Hepatic stellate cell (primary cell): ENCODE measurements around the gene TMEM131.
"Not testable (repeated sequence)": the region's sequence is repeated elsewhere in the genome, so short reads cannot be mapped to it uniquely, and the experiment has no call there.

Experiments
- DNase-seq: peaks from one replicate; pipeline ENCODE4 v3.0.0; 2011; ENCODE audit warnings: low spot score

Gene TMEM131

DNA sequence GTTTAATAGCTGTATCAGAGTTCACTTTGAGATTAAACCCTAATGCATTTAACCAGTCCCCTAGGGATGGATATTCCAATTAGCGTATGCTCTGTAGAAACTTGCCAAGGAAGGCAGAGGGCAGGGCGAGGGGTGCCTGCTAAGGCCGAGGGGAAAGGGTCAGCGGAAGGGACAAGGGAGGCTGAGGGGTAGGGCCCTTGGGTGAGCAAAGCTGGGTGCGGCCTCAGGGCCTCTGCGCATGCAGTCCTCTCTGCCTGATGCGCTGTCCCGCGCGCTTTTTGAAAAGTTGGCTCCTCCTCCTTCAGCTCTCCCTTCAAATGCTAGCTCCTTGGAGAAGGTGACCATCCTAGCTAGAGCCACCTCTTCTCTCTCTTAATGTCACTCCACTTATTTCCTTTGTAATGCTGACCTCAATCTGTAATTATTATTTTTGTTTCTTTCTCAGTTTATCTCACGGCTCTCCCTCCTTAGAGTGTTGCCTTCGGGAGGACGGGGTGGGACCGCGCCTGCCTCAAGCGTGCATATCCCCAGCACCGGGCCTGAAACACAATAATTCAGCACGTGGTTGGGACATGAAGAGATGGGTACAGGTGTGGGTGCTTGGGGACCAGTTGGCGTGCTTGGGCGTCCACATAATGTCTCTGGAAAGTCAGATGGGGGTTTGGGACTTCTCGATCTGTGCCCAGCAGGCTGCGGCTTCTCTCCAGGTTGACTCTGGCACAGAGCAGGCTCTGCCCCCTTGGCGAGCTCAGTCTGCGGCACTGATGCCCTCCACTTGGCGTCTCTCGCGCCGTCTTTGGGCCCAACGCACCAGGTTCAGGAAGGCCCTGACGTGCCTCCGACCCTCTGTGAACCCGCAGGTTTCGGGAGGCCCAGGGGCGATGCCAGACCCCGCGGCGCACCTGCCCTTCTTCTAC is 272.3 kb downstream of the TMEM131 start:
- no peak for DNase-seq

DNA sequence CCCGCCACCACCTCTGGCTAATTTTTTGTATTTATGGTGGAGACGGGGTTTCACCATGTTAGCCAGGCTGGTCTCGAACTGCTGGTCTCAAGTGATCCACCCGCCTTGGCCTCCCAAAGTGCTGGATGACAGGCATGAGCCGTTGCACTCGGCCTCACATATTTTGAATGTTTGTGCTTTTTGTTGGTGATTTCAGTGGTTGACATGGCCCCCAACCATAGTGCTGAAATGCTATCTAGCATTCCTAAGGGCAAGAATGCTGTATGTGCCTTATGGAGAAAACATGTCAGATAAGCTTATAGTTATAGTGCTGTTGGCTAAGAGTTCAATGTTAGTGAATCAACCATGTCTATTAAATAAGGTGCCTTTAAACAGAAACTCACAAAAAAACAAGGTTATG is 273.5 kb downstream of the TMEM131 start:
- DNase-seq = no peak

DNA sequence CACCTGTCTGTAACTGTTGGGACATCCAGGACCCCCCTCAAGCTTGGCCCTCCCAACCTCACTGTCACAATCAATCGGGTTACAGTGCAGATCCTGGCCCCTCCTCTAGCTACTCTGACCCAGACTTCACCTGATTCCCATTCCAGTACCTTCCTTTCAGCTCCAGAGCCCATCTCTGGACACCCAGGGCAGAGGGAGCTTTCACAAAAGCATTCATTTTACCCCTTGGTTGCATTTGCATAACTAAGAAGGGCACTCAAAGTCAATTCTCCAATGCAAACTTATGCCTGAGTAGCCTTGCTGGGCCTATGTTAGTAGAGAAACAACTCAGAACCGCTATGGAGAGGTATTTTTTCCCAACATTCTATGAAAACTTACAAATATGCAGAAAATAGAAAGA is 275.0 kb downstream of the TMEM131 start:
- DNase-seq = no peak

GRCh38 chr2:97719362-97720155 is 276.2 kb downstream of the TMEM131 start:
- no peak for DNase-seq

DNA sequence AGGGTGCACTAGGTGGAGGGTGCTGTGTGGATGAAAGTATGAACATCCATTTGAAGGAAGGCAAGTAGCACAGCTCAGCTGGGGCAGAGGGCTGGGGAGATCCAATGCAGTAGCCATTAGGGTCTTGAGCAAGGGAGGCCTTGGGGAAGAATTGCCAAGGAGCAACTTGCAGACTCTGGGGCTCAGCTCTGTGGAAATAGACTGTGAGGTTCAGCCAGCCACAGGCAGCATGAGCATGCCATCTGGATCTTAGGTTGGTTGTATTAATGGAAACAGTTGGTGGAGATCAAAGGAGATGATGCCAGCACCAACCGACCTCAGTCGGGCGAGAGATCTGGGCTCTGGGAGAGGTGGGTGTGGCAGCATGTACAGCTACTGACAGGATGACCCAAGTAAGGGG is 276.8 kb downstream of the TMEM131 start:
- no peak for DNase-seq

- DNase-seq = no peak
Measured at GRCh38 chr2:97718051-97718882, 277.5 kb downstream of the TMEM131 start.

DNA sequence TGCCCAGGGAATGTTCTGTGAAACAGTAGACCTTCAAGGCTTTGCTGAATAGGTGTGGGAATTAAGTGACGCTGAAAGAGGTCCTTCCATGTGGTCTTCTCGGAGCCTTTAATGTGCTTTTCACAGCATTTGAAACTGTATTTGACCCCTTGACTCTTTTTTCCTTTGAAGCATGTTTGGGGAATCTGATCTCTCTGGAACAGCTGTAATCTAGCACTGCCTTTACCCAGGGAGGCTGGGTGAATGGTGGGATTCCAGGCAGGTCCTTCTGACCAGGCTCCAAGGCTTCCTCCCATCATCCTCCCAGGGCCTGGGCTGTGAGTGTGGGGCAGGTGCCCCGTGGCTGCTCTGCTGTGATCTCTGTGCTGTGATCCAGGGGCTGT is 278.1 kb downstream of the TMEM131 start:
- no peak for DNase-seq

DNA sequence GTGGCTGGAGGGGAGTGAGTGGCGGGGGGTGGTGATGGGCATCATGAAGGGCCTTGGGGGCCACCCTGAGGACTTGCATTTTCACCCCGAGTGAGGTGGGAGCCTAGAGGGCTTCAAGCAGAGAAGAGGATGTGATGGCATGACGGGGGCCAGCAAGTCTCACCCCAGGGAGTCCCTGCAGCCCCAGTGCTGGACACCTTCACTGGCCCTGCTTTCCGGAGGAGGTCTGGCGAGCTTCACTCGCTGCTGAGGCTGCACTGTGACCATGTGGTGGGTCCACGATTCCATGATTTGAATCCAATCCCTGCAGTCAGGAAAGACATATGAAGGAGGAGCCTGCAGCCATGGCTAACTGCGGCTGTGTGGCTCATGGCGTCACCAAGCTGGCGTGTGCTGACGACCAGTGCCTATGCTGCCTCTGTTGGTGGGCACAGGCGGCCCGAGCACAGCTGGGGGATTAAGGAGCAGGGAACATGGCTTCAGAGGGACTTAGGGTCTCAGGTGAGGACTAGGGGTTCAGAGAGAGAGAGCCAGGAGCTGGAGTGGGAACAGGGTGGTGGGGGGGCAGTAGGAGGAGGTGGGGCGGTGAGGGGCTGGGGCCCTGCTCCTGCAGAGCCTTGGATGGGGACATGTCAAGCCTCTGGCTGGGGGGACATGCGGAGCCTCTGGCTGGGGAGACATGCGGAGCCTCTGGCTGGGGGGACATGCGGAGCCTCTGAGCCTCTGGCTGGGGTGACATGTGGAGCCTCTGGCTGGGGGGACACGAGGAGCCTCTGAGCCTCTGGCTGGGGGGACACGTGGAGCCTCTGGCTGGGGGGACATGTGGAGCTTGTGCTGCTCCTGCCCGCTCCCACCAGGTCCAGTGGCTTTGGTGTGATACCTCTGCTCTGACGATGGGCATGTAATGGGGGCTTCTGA is 278.8 kb downstream of the TMEM131 start:
- DNase-seq = no peak

DNA sequence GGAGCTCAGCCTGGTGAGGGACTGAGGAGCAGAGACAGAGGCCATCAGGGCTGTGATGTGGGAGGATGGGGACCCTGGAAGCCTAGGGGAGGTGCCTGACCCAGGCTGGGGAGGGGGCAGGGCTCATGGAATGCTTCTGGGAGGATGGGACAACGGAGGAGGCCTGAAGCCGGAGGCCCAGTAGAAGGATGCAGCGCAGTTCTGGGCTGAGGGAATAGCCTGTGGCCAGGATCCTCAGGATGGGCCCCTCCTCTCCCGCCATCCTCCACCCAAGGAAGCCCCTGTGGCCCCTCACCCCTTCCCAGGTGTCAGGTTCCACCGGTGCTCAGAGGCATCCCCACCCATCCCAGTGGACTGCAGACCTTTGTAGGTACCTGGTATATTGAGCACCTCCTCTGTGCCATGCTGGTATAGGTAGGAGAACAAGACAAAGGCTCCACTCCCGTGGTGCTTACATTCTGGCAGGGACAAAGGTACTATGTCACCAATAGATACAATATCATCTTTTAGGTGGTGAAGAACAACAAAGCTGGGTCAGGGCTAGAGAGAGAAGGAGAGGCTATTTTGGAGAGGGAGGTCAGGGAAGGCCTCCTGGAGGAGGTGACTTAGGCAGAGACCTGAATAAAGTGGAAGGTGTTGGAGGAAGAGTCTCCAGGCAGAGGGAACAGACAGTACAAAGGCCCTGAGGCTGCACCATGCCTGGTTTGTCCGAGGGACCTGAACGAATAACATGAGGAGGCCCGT is 279.6 kb downstream of the TMEM131 start:
- DNase-seq = no peak

DNA sequence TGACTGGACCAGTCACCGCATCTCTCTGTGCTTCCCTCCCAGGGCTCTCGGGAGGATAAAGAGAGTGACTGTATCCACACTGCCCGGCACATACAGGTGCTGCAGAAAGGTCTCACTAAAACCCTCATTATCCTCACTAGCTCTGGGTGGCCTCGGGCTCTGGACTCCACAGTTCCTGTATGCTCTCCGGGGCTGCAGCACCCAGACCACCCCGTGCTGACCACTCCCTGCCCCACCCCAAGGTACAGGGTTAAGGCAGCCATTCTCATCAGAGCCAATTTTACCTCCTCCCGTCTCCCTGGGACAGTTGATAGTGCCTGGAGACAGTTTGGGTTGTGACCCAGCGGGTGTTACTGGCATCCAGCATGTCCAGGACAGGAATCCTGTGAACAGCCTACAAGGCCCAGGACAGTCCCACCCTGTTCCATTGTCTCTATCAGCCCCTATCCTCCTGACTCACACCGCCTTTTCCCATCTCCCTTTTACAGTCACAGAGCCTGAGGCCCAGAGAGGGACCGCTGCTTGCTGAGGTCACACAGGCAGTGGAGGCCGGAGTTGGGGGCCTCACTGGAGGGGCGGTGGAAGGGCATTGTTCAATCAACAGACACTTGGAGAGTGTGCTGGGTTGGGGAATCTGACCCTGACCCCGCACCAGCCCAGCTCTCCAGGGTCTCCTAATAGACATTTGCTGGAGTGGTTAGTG is 280.6 kb downstream of the TMEM131 start:
- no peak for DNase-seq

DNA sequence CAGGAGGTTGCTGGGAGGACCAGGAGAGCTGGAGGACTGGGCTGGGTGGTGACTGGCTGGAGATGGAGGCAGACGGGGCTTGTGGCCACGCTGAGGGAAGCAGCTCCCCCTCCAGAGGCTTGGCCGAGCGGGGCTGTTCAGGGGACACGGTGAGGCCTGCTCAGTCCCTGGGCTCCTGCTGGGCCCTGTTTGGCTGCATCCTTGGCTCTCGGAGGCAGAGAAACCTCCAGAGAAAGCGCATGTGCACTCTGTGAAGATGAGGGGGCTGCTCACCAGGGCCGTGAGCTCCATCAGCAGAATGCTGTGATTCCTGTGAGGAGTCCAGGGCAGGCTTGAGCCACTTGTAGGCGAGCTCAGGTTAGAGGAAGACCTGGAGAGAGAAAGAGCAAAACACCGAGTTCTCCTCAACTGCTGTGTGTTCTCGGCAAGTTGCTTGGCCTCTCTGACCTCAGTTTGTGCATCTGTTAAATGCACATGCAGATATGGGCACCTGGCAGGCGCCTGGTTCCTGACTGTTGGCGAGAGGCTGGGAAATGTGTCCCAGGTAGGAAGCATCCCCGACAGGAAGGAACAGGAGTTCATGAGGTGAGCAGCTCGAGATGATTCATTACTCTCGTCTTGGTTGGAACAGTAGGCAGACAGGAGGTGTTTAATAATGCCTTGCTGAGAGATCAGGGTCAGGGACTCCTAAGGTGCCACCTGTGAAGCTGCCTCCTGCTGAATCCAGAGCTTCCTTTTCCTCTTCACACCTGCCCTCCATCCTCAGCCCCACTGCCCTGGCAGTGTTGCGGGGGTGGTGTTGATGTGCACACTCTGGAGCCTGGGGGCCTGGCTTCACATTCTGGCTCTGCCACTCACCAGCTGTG is 281.4 kb downstream of the TMEM131 start:
- DNase-seq = no peak

DNA sequence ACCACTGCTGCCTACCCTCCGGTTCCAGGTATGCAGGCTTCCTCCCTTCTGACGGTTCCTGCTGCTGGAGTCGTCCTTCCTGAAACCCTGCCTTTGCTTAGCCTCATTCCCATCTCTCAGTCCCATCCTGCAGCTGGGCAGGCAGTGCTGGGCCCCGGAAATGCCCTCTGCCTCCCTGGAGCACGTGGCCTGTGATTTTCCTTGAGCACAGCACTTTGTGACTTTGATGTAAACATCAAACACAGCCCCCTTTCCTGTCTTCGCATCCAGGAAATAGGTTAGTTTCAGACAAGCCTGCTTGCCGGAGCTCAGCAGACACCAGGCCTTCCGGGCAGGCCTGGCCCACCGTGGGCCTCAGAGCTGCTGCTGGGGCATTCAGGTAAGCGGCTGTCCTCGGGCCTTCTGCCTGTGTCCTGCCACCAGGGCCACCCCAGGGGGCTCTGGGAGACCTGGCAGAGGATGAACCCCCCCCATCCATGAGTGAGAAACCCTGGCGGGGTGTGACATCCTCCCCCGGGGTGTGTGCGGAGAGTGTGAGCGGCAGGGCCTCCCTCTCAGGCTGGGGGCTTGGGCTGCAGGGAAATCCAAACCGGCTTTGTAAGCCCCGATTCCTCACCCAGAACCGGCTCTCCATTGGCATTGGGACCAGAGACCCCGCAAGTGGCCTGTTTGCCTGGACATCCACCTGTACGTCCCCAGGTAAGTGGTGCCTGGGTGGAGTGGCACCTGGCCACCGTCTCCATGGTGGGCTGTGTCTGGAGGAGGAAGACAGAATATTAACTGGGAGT is 282.3 kb downstream of the TMEM131 start, which contains the start of gene ZAP70:
Gene ZAP70 (plus strand): TSS at position 281 of the 788 bp plus-strand sequence. CDS start 10,461 bp downstream, outside the sequence.
- DNase-seq = no peak

DNA sequence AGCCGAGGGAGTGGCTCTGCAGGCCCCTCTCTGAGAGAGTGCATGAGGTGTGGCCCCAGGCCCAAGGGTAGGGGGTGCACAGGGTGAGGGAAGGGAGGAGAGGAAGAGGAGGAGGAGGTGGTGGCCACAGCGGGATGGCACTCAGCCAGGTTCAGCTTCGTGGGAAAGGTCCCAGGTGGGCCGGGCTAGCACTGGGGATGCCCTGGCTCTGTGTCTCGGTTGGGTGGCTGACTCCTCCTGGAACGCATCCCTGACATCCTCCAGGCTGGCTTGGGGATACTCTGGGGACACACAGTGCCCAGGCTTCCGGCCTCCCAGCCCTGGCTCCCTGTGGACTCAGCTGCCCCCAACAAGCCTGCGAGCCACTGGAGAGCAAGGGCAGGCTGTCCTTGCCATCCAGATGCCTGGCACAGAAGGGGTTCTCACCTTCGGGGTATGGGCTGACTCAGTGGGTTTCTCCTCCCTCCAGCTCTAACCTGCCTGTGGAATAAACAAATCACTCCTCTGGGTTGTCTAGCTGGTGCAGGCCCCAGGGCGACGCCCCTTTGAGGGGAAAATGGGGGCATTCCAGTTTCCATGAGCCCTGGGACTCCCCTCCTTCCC is 283.0 kb downstream of the TMEM131 start:
- DNase-seq = no peak

DNA sequence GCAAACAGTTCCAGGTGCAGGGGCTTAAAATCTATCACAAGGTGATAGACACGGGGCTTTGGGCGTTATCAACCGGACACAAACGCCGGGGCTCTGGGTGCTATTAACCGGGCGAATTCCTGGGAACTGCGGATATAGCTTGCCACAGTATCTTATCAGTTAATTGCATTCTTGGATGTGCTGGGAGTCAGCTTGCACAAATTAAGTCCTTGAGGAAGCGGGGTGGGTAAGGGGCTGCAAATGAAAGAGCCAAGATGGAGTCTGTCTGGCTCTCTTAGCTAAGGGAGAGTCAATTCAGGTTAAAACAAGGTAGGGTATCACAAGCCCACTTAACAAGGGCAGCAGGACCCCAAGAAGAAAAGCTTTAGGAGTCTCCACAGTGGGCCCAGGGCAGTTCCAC is 283.6 kb downstream of the TMEM131 start:
- not testable (repeated sequence) for DNase-seq

DNA sequence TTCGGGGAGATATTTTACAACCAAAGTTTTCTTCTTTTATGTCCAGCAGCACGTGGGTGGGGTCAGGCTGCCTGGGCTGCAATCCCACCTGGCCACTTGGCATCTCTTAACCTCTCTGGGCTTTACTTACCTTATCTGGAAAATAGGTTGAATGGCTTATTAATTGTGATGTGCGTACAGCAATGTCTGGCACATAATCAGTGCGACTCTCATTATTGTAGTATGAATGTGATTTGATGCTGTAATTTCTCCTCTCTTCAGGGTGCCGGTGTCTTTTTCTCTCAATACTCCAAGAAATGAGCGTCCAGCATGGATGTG is 284.4 kb downstream of the TMEM131 start:
- DNase-seq = no peak

DNA sequence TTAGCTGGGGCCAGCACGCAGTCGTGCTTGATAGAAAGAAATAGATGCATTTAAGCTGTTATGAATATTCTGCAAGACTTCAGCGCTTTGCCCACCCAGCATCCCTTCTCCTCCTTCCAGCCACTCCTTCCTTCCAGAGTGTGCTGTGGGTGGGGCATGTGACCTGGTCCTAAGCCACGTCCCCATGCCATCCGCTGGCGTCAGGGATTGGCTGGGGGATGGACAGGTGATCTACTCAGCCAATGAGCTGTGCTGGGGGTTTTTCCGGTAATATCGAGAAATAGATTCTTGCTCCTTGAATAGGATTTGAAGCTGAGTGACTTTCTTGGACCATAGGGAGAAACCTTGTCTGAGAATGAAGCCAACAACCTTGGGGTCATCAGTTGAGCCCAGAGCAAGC is 287.1 kb downstream of the TMEM131 start:
- no peak for DNase-seq

DNA sequence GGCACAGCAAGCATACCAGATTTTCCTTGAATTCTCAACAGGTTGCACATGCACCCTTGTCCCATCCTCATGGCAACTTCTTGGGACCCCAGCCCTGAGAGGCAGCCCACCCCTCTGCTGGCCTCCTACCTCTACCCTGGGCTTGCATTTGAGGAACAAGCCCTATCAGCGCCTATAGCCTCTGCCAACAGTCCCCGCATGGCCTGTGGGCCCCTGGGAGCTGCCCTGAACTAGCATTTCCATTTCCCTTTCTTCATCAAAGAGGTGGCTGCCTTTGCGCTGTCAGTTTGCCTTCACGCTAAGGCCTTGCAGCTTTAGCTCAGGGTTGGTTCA is 287.7 kb downstream of the TMEM131 start:
- no peak for DNase-seq
